ENCODE results near the gene PARVA.

Gene PARVA

GRCh38 chr11:12433571-12434324, 56.4 kb downstream of the PARVA start:
- DNase-seq, result no peak

GRCh38 chr11:12434325-12434654, 56.9 kb downstream of the PARVA start:
- no peak for DNase-seq

- DNase-seq, result no peak
Observed at GRCh38 chr11:12435264-12435663, 57.9 kb downstream of the PARVA start.

GRCh38 chr11:12436266-12436665, 58.9 kb downstream of the PARVA start:
- DNase-seq, result no peak

GRCh38 chr11:12438291-12438690, 60.9 kb downstream of the PARVA start:
- no peak for DNase-seq

- no peak for DNase-seq
Observed at GRCh38 chr11:12439615-12440014, 62.2 kb downstream of the PARVA start.

GRCh38 chr11:12440565-12440964, 63.2 kb downstream of the PARVA start:
- DNase-seq, result no peak

- DNase-seq, result peak; percentile 15
Observed at GRCh38 chr11:12441231-12441861, 64.0 kb downstream of the PARVA start.

GRCh38 chr11:12444601-12445000, 67.2 kb downstream of the PARVA start:
- DNase-seq, result no peak

GRCh38 chr11:12445001-12445400, 67.6 kb downstream of the PARVA start:
- DNase-seq, result no peak

GRCh38 chr11:12446863-12447262, 69.5 kb downstream of the PARVA start:
- no peak for DNase-seq

GRCh38 chr11:12448131-12448939, 71.0 kb downstream of the PARVA start:
- no peak for DNase-seq

GRCh38 chr11:12449961-12450715, 72.8 kb downstream of the PARVA start:
- DNase-seq, result no peak

- no peak for DNase-seq
Observed at GRCh38 chr11:12451179-12451814, 73.9 kb downstream of the PARVA start.

GRCh38 chr11:12453243-12453642, 75.9 kb downstream of the PARVA start:
- no peak for DNase-seq

GRCh38 chr11:12454782-12455181, 77.4 kb downstream of the PARVA start:
- DNase-seq, result no peak

GRCh38 chr11:12455938-12456337, 78.6 kb downstream of the PARVA start:
- no peak for DNase-seq

- DNase-seq, result no peak
Observed at GRCh38 chr11:12456651-12457579, 79.5 kb downstream of the PARVA start.

GRCh38 chr11:12458042-12458441, 80.7 kb downstream of the PARVA start:
- no peak for DNase-seq

GRCh38 chr11:12459374-12459773, 82.0 kb downstream of the PARVA start:
- DNase-seq, result no peak

- DNase-seq, result no peak
Observed at GRCh38 chr11:12459865-12460444, 82.6 kb downstream of the PARVA start.

Measured in NCI-H446 treated with DMSO at 0.1 percent for 48 hours (cell line).